Measurements from ENCODE around the gene CNTNAP2. TPM values are rescaled to one million over a fixed set of nuclear protein-coding genes. Genes with fewer than 3 reads are reported as not detected.
"Not testable (repeated sequence)": the region's sequence is repeated elsewhere in the genome, so short reads cannot be mapped to it uniquely, and the experiment has no call there.

CNTNAP2 gene
- total and polyA plus RNA-seq, 8 donors = 0.19 to 18.2 (median 0.56) TPM

DNA sequence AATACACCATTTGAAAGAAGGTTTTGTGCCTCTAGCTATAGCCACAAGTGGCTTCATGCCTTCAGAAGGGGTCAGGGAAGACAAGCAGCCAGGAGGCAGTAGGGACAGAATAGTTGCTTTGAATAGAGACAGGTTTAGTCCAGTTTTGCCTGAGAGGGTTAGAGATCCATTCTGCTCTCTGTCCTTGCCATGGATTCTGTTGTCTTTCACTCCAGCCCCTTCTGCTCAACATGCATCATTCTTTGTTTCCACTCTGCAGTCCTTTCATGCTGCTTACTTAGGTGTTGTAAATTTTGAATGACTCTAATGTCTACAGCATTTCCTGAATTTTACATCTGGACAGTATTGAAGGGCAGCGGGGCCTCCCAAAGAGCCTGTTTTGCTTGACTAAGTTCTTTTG lies 60.3 kb downstream of the CNTNAP2 start:
- Histone ChIP-seq H3K4me3 (no peak overlapping the region), H3K27me3 (no peaks in the 10 kb centered on the region), H3K27ac (no peak overlapping the region), H3K4me1 (no peaks in the 10 kb centered on the region), H3K9me3 (peaks cover 0 to 6% (median 2%) of the 10 kb centered on the region in 4 donors), H3K36me3 (no peaks in the 10 kb centered on the region)
- 66 to 90% (median 78%) methylated on average over 1 of the region's 1 CpG for WGBS, 5 donors
- peak in 1 of 2 donors; percentile 2 for DNase-seq
- intact Hi-C loops (cut with DNase I; ENCODE audit: low total_unique reads) = no loop called here
- no peak for TF ChIP-seq POLR2AphosphoS5 (IDR thresholded peaks at IDR 0.05)
- no peak for TF ChIP-seq POLR2A (IDR thresholded peaks at IDR 0.05)
- TF ChIP-seq EP300 (IDR thresholded peaks at IDR 0.05) = no peak
- TF ChIP-seq, protein P1, sequence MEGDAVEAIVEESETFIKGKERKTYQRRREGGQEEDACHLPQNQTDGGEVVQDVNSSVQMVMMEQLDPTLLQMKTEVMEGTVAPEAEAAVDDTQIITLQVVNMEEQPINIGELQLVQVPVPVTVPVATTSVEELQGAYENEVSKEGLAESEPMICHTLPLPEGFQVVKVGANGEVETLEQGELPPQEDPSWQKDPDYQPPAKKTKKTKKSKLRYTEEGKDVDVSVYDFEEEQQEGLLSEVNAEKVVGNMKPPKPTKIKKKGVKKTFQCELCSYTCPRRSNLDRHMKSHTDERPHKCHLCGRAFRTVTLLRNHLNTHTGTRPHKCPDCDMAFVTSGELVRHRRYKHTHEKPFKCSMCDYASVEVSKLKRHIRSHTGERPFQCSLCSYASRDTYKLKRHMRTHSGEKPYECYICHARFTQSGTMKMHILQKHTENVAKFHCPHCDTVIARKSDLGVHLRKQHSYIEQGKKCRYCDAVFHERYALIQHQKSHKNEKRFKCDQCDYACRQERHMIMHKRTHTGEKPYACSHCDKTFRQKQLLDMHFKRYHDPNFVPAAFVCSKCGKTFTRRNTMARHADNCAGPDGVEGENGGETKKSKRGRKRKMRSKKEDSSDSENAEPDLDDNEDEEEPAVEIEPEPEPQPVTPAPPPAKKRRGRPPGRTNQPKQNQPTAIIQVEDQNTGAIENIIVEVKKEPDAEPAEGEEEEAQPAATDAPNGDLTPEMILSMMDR (IDR thresholded peaks at IDR 0.05) = no peak

DNA sequence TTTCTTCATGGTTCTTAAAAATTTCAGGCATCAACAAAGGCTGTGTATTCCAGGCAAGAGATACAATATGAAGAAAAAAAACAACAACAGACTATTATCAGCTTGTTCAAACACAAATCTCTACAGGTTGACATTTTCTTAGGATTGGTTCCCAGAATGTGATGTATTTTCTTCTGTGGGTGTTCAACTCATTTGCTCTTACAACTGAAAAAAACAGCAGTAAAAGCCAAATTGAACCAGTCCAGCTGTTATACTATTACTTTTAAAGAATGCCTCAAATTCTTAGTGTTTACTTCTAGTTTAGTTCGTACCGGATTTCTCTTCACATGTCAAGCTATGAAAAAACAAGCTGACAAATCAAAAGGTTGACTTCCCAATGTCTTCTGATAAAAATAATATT lies 60.7 kb downstream of the CNTNAP2 start:
- TF ChIP-seq POLR2AphosphoS5 (IDR thresholded peaks at IDR 0.05) (no peak), POLR2A (IDR thresholded peaks at IDR 0.05) (no peak), EP300 (IDR thresholded peaks at IDR 0.05) (no peak)
- TF ChIP-seq, protein P1 (IDR thresholded peaks at IDR 0.05) = no peak
- DNase-seq = no peak
- no peaks in the 10 kb centered on the region for H3K36me3 ChIP-seq
- H3K9me3 ChIP-seq = peaks cover 0 to 6% (median under 1%) of the 10 kb centered on the region in 4 donors
- H3K27me3 ChIP-seq = no peaks in the 10 kb centered on the region
- H3K27ac ChIP-seq = no peak overlapping the region
- intact Hi-C loops (cut with DNase I; ENCODE audit: low total_unique reads) = no loop called here
- no peak overlapping the region for H3K4me3 ChIP-seq
- 59 to 81% (median 66%) methylated on average over 2 of the region's 2 CpGs for WGBS, 5 donors
- H3K4me1 ChIP-seq = no peaks in the 10 kb centered on the region

DNA sequence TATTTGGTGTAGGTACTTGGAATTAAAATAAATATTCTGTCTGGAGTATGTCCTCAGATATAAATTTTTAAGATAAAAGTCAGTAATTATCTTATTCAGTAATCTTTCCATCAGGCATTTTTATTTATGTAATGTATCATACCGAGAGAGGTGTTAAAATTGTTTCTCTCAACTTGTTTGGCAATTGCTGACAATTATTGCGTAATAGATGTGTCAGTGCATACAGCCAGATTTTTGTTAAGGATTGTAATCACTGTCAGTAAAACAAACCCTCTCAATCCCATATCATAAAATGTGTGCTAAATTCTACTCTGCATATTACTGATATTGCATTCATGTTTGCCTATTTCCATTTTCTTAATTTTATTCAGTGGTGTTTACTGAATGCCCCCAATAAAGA lies 69.2 kb downstream of the CNTNAP2 start:
- Histone ChIP-seq H3K27ac (no peak overlapping the region), H3K4me1 (no peaks in the 10 kb centered on the region), H3K4me3 (no peak overlapping the region), H3K9me3 (peaks cover 0 to 10% (median 2%) of the 10 kb centered on the region in 4 donors), H3K36me3 (no peaks in the 10 kb centered on the region), H3K27me3 (no peaks in the 10 kb centered on the region)
- no peak for DNase-seq
- WGBS, 5 donors = 62 to 74% (median 71%) methylated on average over 2 of the region's 2 CpGs
- intact Hi-C loops (cut with DNase I; ENCODE audit: low total_unique reads) = no loop called here
- TF ChIP-seq EP300 (IDR thresholded peaks at IDR 0.05) (no peak), POLR2A (IDR thresholded peaks at IDR 0.05) (no peak), POLR2AphosphoS5 (IDR thresholded peaks at IDR 0.05) (no peak)
- TF ChIP-seq, protein P1 (IDR thresholded peaks at IDR 0.05) = no peak

- DNase-seq; intact Hi-C loops (cut with DNase I; ENCODE audit: low total_unique reads); H3K4me3 ChIP-seq; H3K36me3 ChIP-seq; H3K27ac ChIP-seq; H3K4me1 ChIP-seq; H3K27me3 ChIP-seq: not testable (repeated sequence)
- peaks cover 0 to 37% (median 21%) of the 10 kb centered on the region in 4 donors for H3K9me3 ChIP-seq
- 79 to 91% (median 89%) methylated on average over 9 of the region's 9 CpGs for whole genome bisulfite sequencing, 5 donors
Measured at GRCh38 chr7:146191428-146191827, 74.8 kb downstream of the CNTNAP2 start.

- DNase-seq = no peak
- H3K27me3 ChIP-seq = no peaks in the 10 kb centered on the region
Measured at GRCh38 chr7:146201945-146202344, 85.3 kb downstream of the CNTNAP2 start.

More at GRCh38 chr7:146201945-146202344, 85.3 kb downstream of the CNTNAP2 start:
- TF ChIP-seq EP300 (IDR thresholded peaks at IDR 0.05) (no peak), POLR2A (IDR thresholded peaks at IDR 0.05) (no peak), POLR2AphosphoS5 (IDR thresholded peaks at IDR 0.05) (no peak)
- TF ChIP-seq, protein P1 (IDR thresholded peaks at IDR 0.05) = no peak
- H3K27ac ChIP-seq = no peak overlapping the region
- intact Hi-C loops (cut with DNase I; ENCODE audit: low total_unique reads) = no loop called here
- H3K36me3 ChIP-seq = no peaks in the 10 kb centered on the region
- WGBS, 5 donors = 48 to 75% (median 60%) methylated on average over 1 of the region's 1 CpG
- H3K4me3 ChIP-seq = no peak overlapping the region
- H3K4me1 ChIP-seq = no peaks in the 10 kb centered on the region
- H3K9me3 ChIP-seq = peaks cover 0 to 3% (median 0%) of the 10 kb centered on the region in 4 donors

Data from stomach (tissue), 9 donors.